ENCODE measurements around the gene HEPACAM2.

The HEPACAM2 gene

GRCh38 chr7:93231799-93232672, 5.8 kb upstream of the HEPACAM2 start, which contains the start of gene VPS50:
Gene VPS50 (plus strand): TSS chr7:93232366. CDS start chr7:93232468, 102 bp downstream.
- Histone ChIP-seq H2AK5ac (ENCODE audit: low read length, severe bottlenecking) (no peak within 1 kb of the TSS), H3K4ac (ENCODE audit: low read depth in 1 of 2, low read length in 2 of 2) (peak within 1 kb of the TSS in 1 of 2 experiments; percentile 79), H3K4me2 (ENCODE audit: low read length, poor library complexity, severe bottlenecking) (peak within 1 kb of the TSS; percentile 96), H3K4me3 (ENCODE audit: insufficient read depth in 1 of 2, low read depth in 1 of 2, low read length in 2 of 2) (peak within 1 kb of the TSS; percentile 78 to 100), H2BK12ac (ENCODE audit: low read length in 2 of 2) (no peak within 1 kb of the TSS), H3K23ac (ENCODE audit: low read length in 2 of 2) (no peak within 1 kb of the TSS), H3K9ac (ENCODE audit: low read length) (peak within 1 kb of the TSS; percentile 96), H2AFZ (ENCODE audit: low read depth, low read length) (peak within 1 kb of the TSS; percentile 97), H2BK5ac (ENCODE audit: low read depth, low read length, poor library complexity, severe bottlenecking) (no peak within 1 kb of the TSS), H2BK120ac (ENCODE audit: low read depth, low read length) (no peak within 1 kb of the TSS), H3K27ac (ENCODE audit: low read length, poor library complexity, severe bottlenecking) (peak within 1 kb of the TSS; percentile 19), H4K8ac (ENCODE audit: low read length) (peak within 1 kb of the TSS; percentile 99), H3K36me3 (ENCODE audit: control insufficient read depth in 1 of 2, insufficient read depth in 2 of 2, low read depth in 1 of 2, low read length in 2 of 2) (no peaks in the 10 kb centered on the region), H3K79me1 (replicated peaks; ENCODE audit: low read length, poor library complexity, severe bottlenecking) (peaks cover 17% of the 10 kb centered on the region), H3K18ac (ENCODE audit: low read depth in 1 of 2, low read length in 2 of 2) (peak within 1 kb of the TSS; percentile 83 to 84), H3K9me3 (ENCODE audit: control insufficient read depth, low read length) (no peaks in the 10 kb centered on the region), H3K27me3 (ENCODE audit: control insufficient read depth in 1 of 2, insufficient read depth in 1 of 2, low read length in 2 of 2) (no peaks in the 10 kb centered on the region), H2BK15ac (ENCODE audit: low read depth, poor library complexity, severe bottlenecking) (no peak within 1 kb of the TSS), H3K4me1 (ENCODE audit: control insufficient read depth, insufficient read depth, low read depth, low read length) (peaks cover 1% of the 10 kb centered on the region), H3K14ac (ENCODE audit: low read length in 2 of 2) (peak within 1 kb of the TSS in 1 of 2 experiments; percentile 44), H4K91ac (ENCODE audit: low read length) (peak within 1 kb of the TSS; percentile 34)
- peak; percentile 97 for DNase-seq
- under 1% methylated on average over 37 of the region's 40 CpGs for WGBS

DNA sequence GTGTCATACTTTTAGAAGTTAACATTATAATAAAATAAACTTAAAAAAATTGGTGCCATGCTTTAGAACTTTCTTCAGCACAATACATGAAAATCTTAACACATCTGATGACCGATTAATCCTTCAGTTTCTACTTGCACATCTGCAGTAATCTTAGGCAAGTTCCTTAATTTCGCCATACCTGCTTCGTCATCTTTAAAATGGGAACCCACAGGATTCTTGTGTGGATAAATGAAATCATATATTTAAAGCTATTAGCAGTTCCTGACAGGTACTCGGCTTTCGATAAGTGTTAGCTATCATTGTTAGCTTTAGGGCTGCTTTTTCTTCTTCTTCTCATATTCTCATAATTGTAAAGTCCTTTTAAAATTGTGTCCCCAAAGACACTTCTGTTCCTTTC, 5.0 kb upstream of the HEPACAM2 start:
- H3K23ac ChIP-seq (ENCODE audit: low read length in 2 of 2) = no peak overlapping the region
- no peak overlapping the region for H2BK120ac ChIP-seq (ENCODE audit: low read depth, low read length)
- H3K4ac ChIP-seq (ENCODE audit: low read depth in 1 of 2, low read length in 2 of 2) = no peak overlapping the region
- no peak overlapping the region for H3K18ac ChIP-seq (ENCODE audit: low read depth in 1 of 2, low read length in 2 of 2)
- H2AFZ ChIP-seq (ENCODE audit: low read depth, low read length) = no peak overlapping the region
- peak overlapping the region; percentile 96 for H3K9ac ChIP-seq (ENCODE audit: low read length)
- no peak overlapping the region for H4K91ac ChIP-seq (ENCODE audit: low read length)
- H3K14ac ChIP-seq (ENCODE audit: low read length in 2 of 2) = no peak overlapping the region
- no peak for DNase-seq
- WGBS = 71% methylated on average over 2 of the region's 5 CpGs
- H3K27me3 ChIP-seq (ENCODE audit: control insufficient read depth in 1 of 2, insufficient read depth in 1 of 2, low read length in 2 of 2) = no peaks in the 10 kb centered on the region
- H3K4me2 ChIP-seq (ENCODE audit: low read length, poor library complexity, severe bottlenecking) = peak overlapping the region; percentile 69
- no peaks in the 10 kb centered on the region for H3K9me3 ChIP-seq (ENCODE audit: control insufficient read depth, low read length)
- H4K8ac ChIP-seq (ENCODE audit: low read length) = no peak overlapping the region
- no peak overlapping the region for H2AK5ac ChIP-seq (ENCODE audit: low read length, severe bottlenecking)
- H2BK15ac ChIP-seq (ENCODE audit: low read depth, poor library complexity, severe bottlenecking) = no peak overlapping the region
- peaks cover 17% of the 10 kb centered on the region for H3K79me1 ChIP-seq (replicated peaks; ENCODE audit: low read length, poor library complexity, severe bottlenecking)
- H3K36me3 ChIP-seq (ENCODE audit: control insufficient read depth in 1 of 2, insufficient read depth in 2 of 2, low read depth in 1 of 2, low read length in 2 of 2) = no peaks in the 10 kb centered on the region
- peaks cover 1% of the 10 kb centered on the region for H3K4me1 ChIP-seq (ENCODE audit: control insufficient read depth, insufficient read depth, low read depth, low read length)
- H2BK12ac ChIP-seq (ENCODE audit: low read length in 2 of 2) = no peak overlapping the region
- H3K4me3 ChIP-seq (ENCODE audit: insufficient read depth in 1 of 2, low read depth in 1 of 2, low read length in 2 of 2) = peak overlapping the region in 1 of 2 experiments; percentile 100
- no peak overlapping the region for H2BK5ac ChIP-seq (ENCODE audit: low read depth, low read length, poor library complexity, severe bottlenecking)
- H3K27ac ChIP-seq (ENCODE audit: low read length, poor library complexity, severe bottlenecking) = no peak overlapping the region

DNA sequence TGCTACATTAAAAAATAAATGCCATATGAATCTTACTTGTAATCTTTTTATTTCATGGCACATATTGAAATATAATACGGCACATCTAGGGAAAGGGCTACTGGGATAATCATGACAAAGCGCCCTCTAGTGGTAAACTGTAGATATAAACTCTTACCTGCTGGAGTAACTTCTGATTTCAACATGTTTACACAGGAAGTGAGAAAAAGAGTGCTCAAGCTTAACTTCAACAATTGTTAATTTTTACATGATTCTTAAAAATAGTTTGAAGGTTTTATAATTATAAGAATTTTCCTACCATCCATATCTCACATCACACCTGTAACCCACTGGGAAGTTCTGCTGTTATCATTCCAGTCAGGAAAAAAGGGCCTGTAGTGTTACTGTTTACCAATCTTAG, 2.0 kb upstream of the HEPACAM2 start:
- Histone ChIP-seq H3K4me3 (ENCODE audit: insufficient read depth in 1 of 2, low read depth in 1 of 2, low read length in 2 of 2) (no peak overlapping the region), H3K27me3 (ENCODE audit: control insufficient read depth in 1 of 2, insufficient read depth in 1 of 2, low read length in 2 of 2) (no peaks in the 10 kb centered on the region)
- no CpG with 5 or more reads among the region's 2 CpGs for WGBS

DNA sequence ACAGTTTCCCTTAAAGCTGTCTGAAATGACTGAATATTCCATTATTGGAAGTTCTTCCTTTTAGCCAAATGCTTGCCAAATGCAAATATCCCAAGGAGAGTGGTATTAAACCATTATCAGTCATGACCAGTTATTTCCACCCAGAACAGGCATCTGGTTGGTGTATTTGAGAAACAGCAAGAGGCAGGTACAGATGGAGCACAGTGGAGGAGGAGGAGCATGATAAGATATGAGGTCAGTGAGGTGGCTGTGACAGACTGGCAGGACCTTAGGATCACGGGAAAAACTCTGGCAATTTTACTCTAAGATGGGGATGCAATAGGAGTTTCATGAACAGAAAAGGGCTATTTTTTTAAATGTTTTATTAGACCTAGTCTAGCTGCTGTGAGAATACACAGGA, 6.4 kb downstream of the HEPACAM2 start:
- Histone ChIP-seq H3K4me2 (ENCODE audit: low read length, poor library complexity, severe bottlenecking) (no peak overlapping the region), H2AFZ (ENCODE audit: low read depth, low read length) (no peak overlapping the region), H2AK5ac (ENCODE audit: low read length, severe bottlenecking) (no peak overlapping the region), H3K4me1 (ENCODE audit: control insufficient read depth, insufficient read depth, low read depth, low read length) (no peaks in the 10 kb centered on the region), H2BK5ac (ENCODE audit: low read depth, low read length, poor library complexity, severe bottlenecking) (no peak overlapping the region), H3K36me3 (ENCODE audit: control insufficient read depth in 1 of 2, insufficient read depth in 2 of 2, low read depth in 1 of 2, low read length in 2 of 2) (no peaks in the 10 kb centered on the region), H2BK12ac (ENCODE audit: low read length in 2 of 2) (no peak overlapping the region), H2BK15ac (ENCODE audit: low read depth, poor library complexity, severe bottlenecking) (no peak overlapping the region), H3K18ac (ENCODE audit: low read depth in 1 of 2, low read length in 2 of 2) (no peak overlapping the region), H2BK120ac (ENCODE audit: low read depth, low read length) (no peak overlapping the region), H3K27ac (ENCODE audit: low read length, poor library complexity, severe bottlenecking) (no peak overlapping the region), H3K4ac (ENCODE audit: low read depth in 1 of 2, low read length in 2 of 2) (no peak overlapping the region), H4K8ac (ENCODE audit: low read length) (no peak overlapping the region), H3K23ac (ENCODE audit: low read length in 2 of 2) (no peak overlapping the region), H3K14ac (ENCODE audit: low read length in 2 of 2) (no peak overlapping the region), H3K9me3 (ENCODE audit: control insufficient read depth, low read length) (no peaks in the 10 kb centered on the region), H3K4me3 (ENCODE audit: insufficient read depth in 1 of 2, low read depth in 1 of 2, low read length in 2 of 2) (no peak overlapping the region), H3K27me3 (ENCODE audit: control insufficient read depth in 1 of 2, insufficient read depth in 1 of 2, low read length in 2 of 2) (peaks cover 20 to 33% of the 10 kb centered on the region in 2 experiments), H3K79me1 (replicated peaks; ENCODE audit: low read length, poor library complexity, severe bottlenecking) (no peaks in the 10 kb centered on the region), H4K91ac (ENCODE audit: low read length) (no peak overlapping the region), H3K9ac (ENCODE audit: low read length) (no peak overlapping the region)
- WGBS = 57% methylated on average over 1 of the region's 1 CpG
- DNase-seq = no peak

More for the DNA sequence above, 2.0 kb upstream of the HEPACAM2 start:
- H2AFZ ChIP-seq (ENCODE audit: low read depth, low read length) = no peak overlapping the region
- peaks cover 1% of the 10 kb centered on the region for H3K4me1 ChIP-seq (ENCODE audit: control insufficient read depth, insufficient read depth, low read depth, low read length)
- no peak overlapping the region for H4K8ac ChIP-seq (ENCODE audit: low read length)
- no peak overlapping the region for H2BK120ac ChIP-seq (ENCODE audit: low read depth, low read length)
- H2BK15ac ChIP-seq (ENCODE audit: low read depth, poor library complexity, severe bottlenecking) = no peak overlapping the region
- H3K4me2 ChIP-seq (ENCODE audit: low read length, poor library complexity, severe bottlenecking) = no peak overlapping the region
- H2BK5ac ChIP-seq (ENCODE audit: low read depth, low read length, poor library complexity, severe bottlenecking) = no peak overlapping the region
- no peak overlapping the region for H3K14ac ChIP-seq (ENCODE audit: low read length in 2 of 2)
- no peak overlapping the region for H3K18ac ChIP-seq (ENCODE audit: low read depth in 1 of 2, low read length in 2 of 2)
- H3K27ac ChIP-seq (ENCODE audit: low read length, poor library complexity, severe bottlenecking) = no peak overlapping the region
- DNase-seq = peak; percentile 68
- no peak overlapping the region for H2BK12ac ChIP-seq (ENCODE audit: low read length in 2 of 2)
- H3K79me1 ChIP-seq (replicated peaks; ENCODE audit: low read length, poor library complexity, severe bottlenecking) = peaks cover 5% of the 10 kb centered on the region
- H3K23ac ChIP-seq (ENCODE audit: low read length in 2 of 2) = no peak overlapping the region
- H3K4ac ChIP-seq (ENCODE audit: low read depth in 1 of 2, low read length in 2 of 2) = no peak overlapping the region
- H3K9me3 ChIP-seq (ENCODE audit: control insufficient read depth, low read length) = no peaks in the 10 kb centered on the region
- peak overlapping the region; percentile 16 for H3K9ac ChIP-seq (ENCODE audit: low read length)
- no peak overlapping the region for H2AK5ac ChIP-seq (ENCODE audit: low read length, severe bottlenecking)
- H4K91ac ChIP-seq (ENCODE audit: low read length) = no peak overlapping the region
- H3K36me3 ChIP-seq (ENCODE audit: control insufficient read depth in 1 of 2, insufficient read depth in 2 of 2, low read depth in 1 of 2, low read length in 2 of 2) = no peaks in the 10 kb centered on the region

Measured in mesenchymal stem cell (in vitro differentiated cells and primary cell).